ENCODE data around the gene DSC3. TPM values are rescaled to one million over a fixed set of nuclear protein-coding genes. Genes with fewer than 3 reads are reported as not detected.

DSC3 gene
- 226 TPM for total RNA-seq

- peak; percentile 41 for DNase-seq
Observed at GRCh38 chr18:31042406-31043181, at the start of gene DSC3. DSC3 (minus strand) TSS chr18:31042742; CDS start chr18:31042660, 82 bp downstream.

DNA sequence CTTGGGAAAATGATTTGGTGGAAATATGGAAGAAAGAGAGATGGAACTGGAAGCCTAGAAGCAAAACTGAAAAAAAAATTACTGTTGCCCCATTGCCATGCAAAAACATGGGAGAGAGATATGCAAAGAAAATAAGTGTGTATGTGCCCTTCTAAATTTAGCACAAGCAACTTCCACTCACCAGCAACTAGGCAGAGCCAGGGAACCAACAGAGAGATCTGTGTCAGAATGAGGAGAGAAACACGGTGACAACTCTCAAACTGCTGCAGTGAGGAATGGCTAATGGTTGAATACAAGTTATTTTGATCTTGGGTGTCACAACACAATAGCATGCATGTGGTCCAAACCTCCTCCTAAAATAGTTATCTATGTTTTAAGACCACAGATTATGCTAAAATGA, 48.8 kb upstream of the DSC3 start:
- no peak for DNase-seq

GRCh38 chr18:31088532-31088931, 46.0 kb upstream of the DSC3 start:
- DNase-seq, result no peak

DNA sequence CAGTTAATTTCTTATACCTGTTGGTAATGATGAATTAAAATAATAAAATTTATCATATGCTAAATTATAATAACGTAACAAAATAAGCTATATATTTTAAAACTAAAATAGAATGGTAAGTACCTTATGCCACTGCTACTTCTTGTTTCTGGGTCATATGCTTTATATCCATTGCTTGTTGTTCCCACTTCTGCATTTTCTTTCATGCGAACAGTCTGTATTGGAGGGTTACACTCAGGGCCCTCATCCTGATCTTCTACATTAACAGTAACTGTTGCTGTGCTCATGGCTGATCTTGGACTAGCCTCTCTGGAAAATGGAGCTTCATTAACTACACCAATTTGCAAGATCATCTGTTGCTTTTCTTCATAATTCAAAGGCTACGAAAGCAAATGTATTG, 37.4 kb upstream of the DSC3 start:
- DNase-seq, result no peak

- DNase-seq, result no peak
Observed at GRCh38 chr18:31077878-31078277, 35.3 kb upstream of the DSC3 start.

GRCh38 chr18:31072175-31072574, 29.6 kb upstream of the DSC3 start:
- no peak for DNase-seq

- no peak for DNase-seq
Observed at GRCh38 chr18:31070206-31070605, 27.7 kb upstream of the DSC3 start.

GRCh38 chr18:31066266-31066665, 23.7 kb upstream of the DSC3 start:
- DNase-seq, result no peak

GRCh38 chr18:31065036-31065773, 22.7 kb upstream of the DSC3 start:
- DNase-seq, result no peak

- DNase-seq, result no peak
Observed at GRCh38 chr18:31064130-31064529, 21.6 kb upstream of the DSC3 start.

GRCh38 chr18:31061945-31062344, 19.4 kb upstream of the DSC3 start:
- no peak for DNase-seq

GRCh38 chr18:31058897-31059296, 16.4 kb upstream of the DSC3 start:
- DNase-seq, result no peak

GRCh38 chr18:31057917-31058316, 15.4 kb upstream of the DSC3 start:
- no peak for DNase-seq

GRCh38 chr18:31057051-31057450, 14.5 kb upstream of the DSC3 start:
- no peak for DNase-seq

GRCh38 chr18:31056296-31056695, 13.8 kb upstream of the DSC3 start:
- no peak for DNase-seq

- DNase-seq, result no peak
Observed at GRCh38 chr18:31050635-31051034, 8.1 kb upstream of the DSC3 start.

GRCh38 chr18:31049189-31049588, 6.6 kb upstream of the DSC3 start:
- no peak for DNase-seq

DNA sequence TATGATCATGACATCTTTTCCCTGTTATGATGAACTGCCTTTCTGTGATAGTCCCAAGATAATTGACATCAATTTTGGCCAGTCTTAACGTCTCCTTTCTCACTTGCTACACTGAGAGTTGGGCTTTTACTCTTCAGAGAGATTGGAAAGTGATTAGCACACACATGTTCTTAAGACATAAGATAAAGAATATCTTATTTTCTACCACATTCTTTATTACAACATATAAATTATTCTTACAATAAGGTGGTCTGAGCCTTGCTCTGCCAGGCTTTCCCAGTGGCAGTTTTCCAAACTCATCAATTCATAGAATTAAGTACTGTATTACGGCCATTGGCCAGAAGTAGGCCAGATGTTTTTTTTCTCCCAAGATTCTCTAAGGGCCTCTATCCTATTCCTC, 5.7 kb upstream of the DSC3 start:
- no peak for DNase-seq

GRCh38 chr18:31046916-31047315, 4.4 kb upstream of the DSC3 start:
- no peak for DNase-seq

GRCh38 chr18:31045599-31045998, 3.1 kb upstream of the DSC3 start:
- no peak for DNase-seq

DNA sequence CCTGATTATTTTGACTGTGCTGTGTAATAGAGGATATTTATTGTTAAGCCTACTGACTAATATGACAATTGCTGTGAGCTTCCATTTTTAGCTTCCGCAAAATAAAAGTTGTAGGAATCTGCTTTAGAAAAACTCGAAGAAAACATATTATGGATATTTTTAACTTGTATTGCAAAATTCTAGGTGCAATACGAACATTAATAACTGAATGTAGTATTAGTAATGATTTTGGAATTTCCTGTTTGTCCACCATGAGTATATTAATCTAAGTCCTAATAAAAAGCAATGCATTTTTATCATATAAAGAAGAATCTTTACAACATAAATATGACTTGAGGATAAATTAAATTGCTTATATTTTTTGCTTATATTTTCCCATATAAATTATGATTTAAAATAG, 2.4 kb upstream of the DSC3 start:
- no peak for DNase-seq

DNA sequence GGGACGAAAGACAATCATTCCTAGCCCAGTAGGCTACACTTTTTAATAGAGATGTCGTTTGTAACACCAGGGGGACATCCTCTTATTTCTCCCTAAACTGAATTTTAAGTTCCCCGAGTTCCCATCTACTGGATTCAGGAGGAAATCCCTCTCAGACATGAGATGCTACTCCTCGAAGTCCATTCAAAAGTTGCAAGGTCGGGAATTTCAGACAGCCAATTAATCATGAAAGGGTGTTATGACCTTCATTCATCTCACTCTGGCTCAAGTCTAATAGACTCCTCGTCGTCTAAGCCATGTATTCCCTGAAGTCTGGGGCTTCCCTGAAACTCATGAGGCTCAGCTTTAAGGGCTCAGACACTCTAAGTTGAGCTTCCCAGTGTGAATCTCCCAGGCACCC, 1.2 kb upstream of the DSC3 start:
- no peak for DNase-seq

GRCh38 chr18:31042084-31042405, 497 bp downstream of the DSC3 start:
- DNase-seq, result no peak

All from skin of body (tissue), 2 donors.